H1 (cell line): ENCODE measurements around the gene CAMK2D. TPM values are rescaled to one million over a fixed set of nuclear protein-coding genes. Genes with fewer than 3 reads are reported as not detected.

Experiments
- BRCA1 ChIP-seq: IDR thresholded peaks from 2 replicates; pipeline ENCODE4 v1.6.1; 2012; ENCODE audit warnings: low read depth, low read length, improper control_type of control experiment
- E2F6 ChIP-seq: IDR thresholded peaks from 2 replicates; pipeline ENCODE4 v1.6.1; 2012; ENCODE audit warnings: inconsistent platforms
- EP300 ChIP-seq, 2 experiments: IDR thresholded peaks; 1 replicate in 1 of 2; 2 replicates in 1 of 2; pipeline ENCODE4 v1.6.1; 2011 to 2012; ENCODE audit warnings: low read depth in 2 of 2, low read length in 2 of 2, mild to moderate bottlenecking in 2 of 2, borderline replicate concordance in 1 of 2, inconsistent platforms in 1 of 2, moderate library complexity in 1 of 2
- GABPA ChIP-seq: IDR thresholded peaks from 2 replicates; pipeline ENCODE4 v1.6.1; 2011; ENCODE audit warnings: mild to moderate bottlenecking, low read length, moderate library complexity, borderline replicate concordance; ENCODE audit not compliant: insufficient read depth
- POLR2AphosphoS5 ChIP-seq: IDR thresholded peaks from 2 replicates; pipeline ENCODE4 v1.6.1; 2011; ENCODE audit warnings: low read depth, low read length
- POU5F1 ChIP-seq: IDR thresholded peaks from 2 replicates; pipeline ENCODE4 v1.6.1; 2011; ENCODE audit warnings: low read depth, mild to moderate bottlenecking, low read length, moderate library complexity
- TEAD4 ChIP-seq: IDR thresholded peaks from 2 replicates; pipeline ENCODE4 v1.6.1; 2012; ENCODE audit warnings: low read depth, low read length, inconsistent platforms, mixed read lengths
- polyA plus RNA-seq, 7 experiments: library from polyadenylated mRNA; depleted of rRNA in 3 of 7; stranded (reverse) in 5 of 7; unstranded in 2 of 7; fragments of >200 nt in 5 of 7; fragments of 200-250 nt in 2 of 7; gene quantifications; 1 replicate in 5 of 7; 2 replicates in 1 of 7; 4 replicates in 1 of 7; pipeline versions ENCODE4 v1.2.1 to v1.2.3, GENCODE V29; 2011 to 2013; ENCODE audit warnings: missing spikeins in 2 of 7, mixed read lengths in 2 of 7
- total RNA-seq: library from RNA; stranded (reverse); fragmentation: NEBNext Ultra II Directional; extraction: Animal tissue kit (Norgen Biotek cat#: 25700); gene quantifications from 2 replicates; pipeline ENCODE4 v1.2.1, GENCODE V29; 2021
- TF ChIP-seq, protein P1 (sequence below): fragments of 300-600 bp; sonication (generic); IDR thresholded peaks from 2 replicates; pipeline ENCODE4 v1.7.1; 2012; ENCODE audit warnings: low read length, moderate library complexity, mild to moderate bottlenecking, inconsistent platforms; ENCODE audit not compliant: insufficient replicate concordance

CAMK2D gene
- total and polyA plus RNA-seq, 2 of the 8 experiments (the other 6 are each of a cell fraction or from before 2014, with no cell fraction given): 3.2 to 7.0 TPM

GRCh38 chr4:113620032-113620431 lies 141.5 kb downstream of the CAMK2D start (continued):
- TF ChIP-seq, protein P1, sequence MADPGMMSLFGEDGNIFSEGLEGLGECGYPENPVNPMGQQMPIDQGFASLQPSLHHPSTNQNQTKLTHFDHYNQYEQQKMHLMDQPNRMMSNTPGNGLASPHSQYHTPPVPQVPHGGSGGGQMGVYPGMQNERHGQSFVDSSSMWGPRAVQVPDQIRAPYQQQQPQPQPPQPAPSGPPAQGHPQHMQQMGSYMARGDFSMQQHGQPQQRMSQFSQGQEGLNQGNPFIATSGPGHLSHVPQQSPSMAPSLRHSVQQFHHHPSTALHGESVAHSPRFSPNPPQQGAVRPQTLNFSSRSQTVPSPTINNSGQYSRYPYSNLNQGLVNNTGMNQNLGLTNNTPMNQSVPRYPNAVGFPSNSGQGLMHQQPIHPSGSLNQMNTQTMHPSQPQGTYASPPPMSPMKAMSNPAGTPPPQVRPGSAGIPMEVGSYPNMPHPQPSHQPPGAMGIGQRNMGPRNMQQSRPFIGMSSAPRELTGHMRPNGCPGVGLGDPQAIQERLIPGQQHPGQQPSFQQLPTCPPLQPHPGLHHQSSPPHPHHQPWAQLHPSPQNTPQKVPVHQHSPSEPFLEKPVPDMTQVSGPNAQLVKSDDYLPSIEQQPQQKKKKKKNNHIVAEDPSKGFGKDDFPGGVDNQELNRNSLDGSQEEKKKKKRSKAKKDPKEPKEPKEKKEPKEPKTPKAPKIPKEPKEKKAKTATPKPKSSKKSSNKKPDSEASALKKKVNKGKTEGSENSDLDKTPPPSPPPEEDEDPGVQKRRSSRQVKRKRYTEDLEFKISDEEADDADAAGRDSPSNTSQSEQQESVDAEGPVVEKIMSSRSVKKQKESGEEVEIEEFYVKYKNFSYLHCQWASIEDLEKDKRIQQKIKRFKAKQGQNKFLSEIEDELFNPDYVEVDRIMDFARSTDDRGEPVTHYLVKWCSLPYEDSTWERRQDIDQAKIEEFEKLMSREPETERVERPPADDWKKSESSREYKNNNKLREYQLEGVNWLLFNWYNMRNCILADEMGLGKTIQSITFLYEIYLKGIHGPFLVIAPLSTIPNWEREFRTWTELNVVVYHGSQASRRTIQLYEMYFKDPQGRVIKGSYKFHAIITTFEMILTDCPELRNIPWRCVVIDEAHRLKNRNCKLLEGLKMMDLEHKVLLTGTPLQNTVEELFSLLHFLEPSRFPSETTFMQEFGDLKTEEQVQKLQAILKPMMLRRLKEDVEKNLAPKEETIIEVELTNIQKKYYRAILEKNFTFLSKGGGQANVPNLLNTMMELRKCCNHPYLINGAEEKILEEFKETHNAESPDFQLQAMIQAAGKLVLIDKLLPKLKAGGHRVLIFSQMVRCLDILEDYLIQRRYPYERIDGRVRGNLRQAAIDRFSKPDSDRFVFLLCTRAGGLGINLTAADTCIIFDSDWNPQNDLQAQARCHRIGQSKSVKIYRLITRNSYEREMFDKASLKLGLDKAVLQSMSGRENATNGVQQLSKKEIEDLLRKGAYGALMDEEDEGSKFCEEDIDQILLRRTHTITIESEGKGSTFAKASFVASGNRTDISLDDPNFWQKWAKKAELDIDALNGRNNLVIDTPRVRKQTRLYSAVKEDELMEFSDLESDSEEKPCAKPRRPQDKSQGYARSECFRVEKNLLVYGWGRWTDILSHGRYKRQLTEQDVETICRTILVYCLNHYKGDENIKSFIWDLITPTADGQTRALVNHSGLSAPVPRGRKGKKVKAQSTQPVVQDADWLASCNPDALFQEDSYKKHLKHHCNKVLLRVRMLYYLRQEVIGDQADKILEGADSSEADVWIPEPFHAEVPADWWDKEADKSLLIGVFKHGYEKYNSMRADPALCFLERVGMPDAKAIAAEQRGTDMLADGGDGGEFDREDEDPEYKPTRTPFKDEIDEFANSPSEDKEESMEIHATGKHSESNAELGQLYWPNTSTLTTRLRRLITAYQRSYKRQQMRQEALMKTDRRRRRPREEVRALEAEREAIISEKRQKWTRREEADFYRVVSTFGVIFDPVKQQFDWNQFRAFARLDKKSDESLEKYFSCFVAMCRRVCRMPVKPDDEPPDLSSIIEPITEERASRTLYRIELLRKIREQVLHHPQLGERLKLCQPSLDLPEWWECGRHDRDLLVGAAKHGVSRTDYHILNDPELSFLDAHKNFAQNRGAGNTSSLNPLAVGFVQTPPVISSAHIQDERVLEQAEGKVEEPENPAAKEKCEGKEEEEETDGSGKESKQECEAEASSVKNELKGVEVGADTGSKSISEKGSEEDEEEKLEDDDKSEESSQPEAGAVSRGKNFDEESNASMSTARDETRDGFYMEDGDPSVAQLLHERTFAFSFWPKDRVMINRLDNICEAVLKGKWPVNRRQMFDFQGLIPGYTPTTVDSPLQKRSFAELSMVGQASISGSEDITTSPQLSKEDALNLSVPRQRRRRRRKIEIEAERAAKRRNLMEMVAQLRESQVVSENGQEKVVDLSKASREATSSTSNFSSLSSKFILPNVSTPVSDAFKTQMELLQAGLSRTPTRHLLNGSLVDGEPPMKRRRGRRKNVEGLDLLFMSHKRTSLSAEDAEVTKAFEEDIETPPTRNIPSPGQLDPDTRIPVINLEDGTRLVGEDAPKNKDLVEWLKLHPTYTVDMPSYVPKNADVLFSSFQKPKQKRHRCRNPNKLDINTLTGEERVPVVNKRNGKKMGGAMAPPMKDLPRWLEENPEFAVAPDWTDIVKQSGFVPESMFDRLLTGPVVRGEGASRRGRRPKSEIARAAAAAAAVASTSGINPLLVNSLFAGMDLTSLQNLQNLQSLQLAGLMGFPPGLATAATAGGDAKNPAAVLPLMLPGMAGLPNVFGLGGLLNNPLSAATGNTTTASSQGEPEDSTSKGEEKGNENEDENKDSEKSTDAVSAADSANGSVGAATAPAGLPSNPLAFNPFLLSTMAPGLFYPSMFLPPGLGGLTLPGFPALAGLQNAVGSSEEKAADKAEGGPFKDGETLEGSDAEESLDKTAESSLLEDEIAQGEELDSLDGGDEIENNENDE: no peak
- no peak for TF ChIP-seq GABPA
- no peak for TF ChIP-seq POLR2AphosphoS5
- TF ChIP-seq E2F6: no peak
- TF ChIP-seq EP300 (IDR thresholded peaks at IDR 0.05; ENCODE audit: borderline replicate concordance in 1 of 2, low read depth in 2 of 2, low read length in 2 of 2): no peak
- no peak for TF ChIP-seq TEAD4
- no peak for TF ChIP-seq POU5F1
- TF ChIP-seq BRCA1: no peak
